SJCRH30 (cell line): ENCODE data around the gene GMDS. TPM values are rescaled to one million over a fixed set of nuclear protein-coding genes. Genes with fewer than 3 reads are reported as not detected.

ENCODE experiments used
- DNase-seq, 2 experiments: peaks; one replicate each; pipeline ENCODE4 v3.0.0-alpha.2; 2015 to 2020
- H3K27ac ChIP-seq: fragments of 250-450 bp; sonication (Bioruptor Pico); 2 replicates; pipeline ENCODE4 v1.5.1; 2020; ENCODE audit warnings: mild to moderate bottlenecking, moderate library complexity
- H3K27me3 ChIP-seq: fragments of 250-450 bp; sonication (Bioruptor Pico); 2 replicates; pipeline ENCODE4 v1.5.1; 2020; ENCODE audit warnings: mild to moderate bottlenecking, moderate library complexity
- H3K36me3 ChIP-seq: fragments of 250-450 bp; sonication (Bioruptor Pico); 2 replicates; pipeline ENCODE4 v1.5.1; 2020; ENCODE audit warnings: mild to moderate bottlenecking, moderate library complexity
- H3K4me1 ChIP-seq: fragments of 250-450 bp; sonication (Bioruptor Pico); 2 replicates; pipeline ENCODE4 v1.5.1; 2020; ENCODE audit warnings: mild to moderate bottlenecking, moderate library complexity
- H3K4me3 ChIP-seq: fragments of 250-450 bp; sonication (Bioruptor Pico); 2 replicates; pipeline ENCODE4 v1.5.1; 2020; ENCODE audit warnings: mild to moderate bottlenecking, moderate library complexity
- H3K9me3 ChIP-seq: fragments of 250-450 bp; sonication (Bioruptor Pico); replicated peaks from 2 replicates; pipeline ENCODE4 v1.5.1; 2020; ENCODE audit warnings: mild to moderate bottlenecking, moderate library complexity
- total RNA-seq: library from RNA; depleted of rRNA; stranded (reverse); fragments of >200 nt; shearing (Covaris generic); gene quantifications from 2 replicates; pipeline ENCODE4 v1.2.3, GENCODE V29; 2014

Gene GMDS
- total RNA-seq, 1 experiment from 2014 or later = 7.9 TPM

DNA sequence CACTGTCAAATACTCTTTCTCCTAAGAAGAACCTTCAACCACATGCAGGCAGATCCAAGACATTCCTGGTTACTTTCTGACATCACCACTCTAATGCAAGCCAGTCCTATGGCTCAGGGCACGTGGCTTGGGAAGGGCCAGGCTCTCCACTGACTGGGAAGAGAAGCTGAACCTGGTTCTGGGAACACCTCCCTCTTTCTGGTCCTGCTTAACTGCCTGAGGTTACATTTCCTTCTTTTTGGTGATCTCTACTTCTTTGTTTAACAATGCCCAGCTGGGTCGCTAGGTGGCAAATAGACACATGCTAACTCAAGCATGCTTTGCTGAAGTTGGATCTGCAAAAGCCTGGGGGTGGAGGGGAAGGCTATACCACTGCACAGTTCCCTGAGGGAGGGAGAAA lies 249.8 kb downstream of the GMDS start:
- no peaks in the 10 kb centered on the region for H3K36me3 ChIP-seq
- no peak overlapping the region for H3K27ac ChIP-seq
- H3K27me3 ChIP-seq = no peaks in the 10 kb centered on the region
- no peaks in the 10 kb centered on the region for H3K4me1 ChIP-seq
- no peak for DNase-seq
- H3K4me3 ChIP-seq = no peak overlapping the region
- no peaks in the 10 kb centered on the region for H3K9me3 ChIP-seq

DNA sequence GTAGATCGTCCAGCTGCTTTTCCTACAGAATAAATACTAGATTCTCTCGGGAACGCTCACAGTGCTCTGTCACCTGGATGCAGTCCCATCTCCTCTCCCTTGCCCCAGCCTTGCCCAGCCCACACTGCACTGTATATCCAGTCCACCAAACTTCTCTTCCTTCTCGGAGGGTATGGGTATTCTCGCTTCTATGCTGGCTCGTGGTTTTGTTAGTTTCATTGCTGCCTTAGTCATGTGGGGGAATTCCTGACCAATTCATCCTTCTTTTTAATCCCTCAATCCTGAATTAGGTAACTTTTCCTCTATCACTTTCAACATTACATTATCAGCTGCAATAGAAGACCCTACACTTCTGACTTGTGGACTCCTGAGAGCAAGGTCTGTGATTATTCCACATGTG lies 252.4 kb downstream of the GMDS start:
- H3K36me3 ChIP-seq = no peaks in the 10 kb centered on the region
- no peak overlapping the region for H3K27ac ChIP-seq
- no peaks in the 10 kb centered on the region for H3K4me1 ChIP-seq
- H3K9me3 ChIP-seq = no peaks in the 10 kb centered on the region
- DNase-seq = no peak
- H3K27me3 ChIP-seq = no peaks in the 10 kb centered on the region
- H3K4me3 ChIP-seq = no peak overlapping the region

DNA sequence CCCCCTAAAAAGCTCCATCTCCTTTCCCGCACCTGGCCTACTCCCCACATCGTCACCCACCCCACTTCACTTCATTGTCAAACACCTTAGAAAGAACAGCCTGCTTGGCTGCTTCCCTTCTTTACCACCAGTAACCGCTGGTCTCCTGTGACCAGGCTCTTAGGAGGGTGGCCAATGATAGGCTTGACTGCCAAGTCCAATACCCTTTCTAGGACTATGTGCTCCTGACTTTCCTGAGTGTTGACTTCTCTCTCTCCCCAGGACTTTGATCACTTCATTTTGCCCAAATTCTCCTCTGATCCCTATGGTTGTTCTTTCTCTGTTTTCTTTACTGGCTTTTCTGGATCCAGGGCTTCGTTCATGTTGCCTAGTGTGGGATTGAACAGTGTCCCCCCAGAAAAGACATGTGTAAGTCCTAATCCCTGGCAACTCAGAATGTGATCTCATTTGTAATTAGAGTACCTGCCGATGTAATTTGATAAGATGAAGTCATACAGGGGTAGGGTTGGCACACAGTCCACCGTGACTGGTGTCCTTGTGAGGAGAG lies 254.0 kb downstream of the GMDS start:
- no peak for DNase-seq
- H3K27ac ChIP-seq = no peak overlapping the region
- H3K36me3 ChIP-seq = no peaks in the 10 kb centered on the region
- no peak overlapping the region for H3K4me3 ChIP-seq
- H3K27me3 ChIP-seq = no peaks in the 10 kb centered on the region
- H3K9me3 ChIP-seq = no peaks in the 10 kb centered on the region
- H3K4me1 ChIP-seq = no peaks in the 10 kb centered on the region

DNA sequence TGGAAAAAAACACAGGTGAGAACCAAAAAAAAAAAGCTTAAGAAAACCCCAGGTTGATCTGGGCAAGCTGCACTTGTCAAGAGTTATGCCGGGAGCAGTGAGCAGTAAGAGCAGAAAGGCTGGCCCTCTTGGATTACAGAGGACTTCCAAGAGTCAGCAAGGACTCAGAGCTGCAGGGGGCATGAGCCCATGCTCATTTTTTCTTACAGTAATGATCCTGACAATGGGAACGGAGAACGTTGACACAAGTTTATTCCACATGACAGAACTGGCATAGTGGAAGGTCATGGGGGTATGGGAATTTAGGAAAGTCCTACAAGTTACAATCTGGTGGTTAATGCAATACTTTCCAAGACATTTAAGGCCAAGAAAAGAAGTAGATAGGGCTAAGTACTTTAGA lies 256.6 kb downstream of the GMDS start:
- Histone ChIP-seq H3K9me3 (no peaks in the 10 kb centered on the region), H3K36me3 (no peaks in the 10 kb centered on the region), H3K4me3 (no peak overlapping the region), H3K4me1 (no peaks in the 10 kb centered on the region), H3K27me3 (no peaks in the 10 kb centered on the region), H3K27ac (no peak overlapping the region)
- no peak for DNase-seq

- DNase-seq = no peak
- H3K27me3 ChIP-seq = no peaks in the 10 kb centered on the region
- no peaks in the 10 kb centered on the region for H3K4me1 ChIP-seq
- H3K36me3 ChIP-seq = no peaks in the 10 kb centered on the region
- H3K9me3 ChIP-seq = no peaks in the 10 kb centered on the region
- H3K27ac ChIP-seq = no peak overlapping the region
- no peak overlapping the region for H3K4me3 ChIP-seq
Measured at GRCh38 chr6:1987640-1988039, 257.8 kb downstream of the GMDS start.

- Histone ChIP-seq H3K27me3 (no peaks in the 10 kb centered on the region), H3K36me3 (no peaks in the 10 kb centered on the region), H3K4me1 (no peaks in the 10 kb centered on the region), H3K9me3 (no peaks in the 10 kb centered on the region), H3K27ac (no peak overlapping the region), H3K4me3 (no peak overlapping the region)
- peak in 1 of 2 experiments; percentile 2 for DNase-seq
Measured at GRCh38 chr6:1986454-1987243, 258.8 kb downstream of the GMDS start.

- H3K27ac ChIP-seq = no peak overlapping the region
- no peaks in the 10 kb centered on the region for H3K27me3 ChIP-seq
- no peak overlapping the region for H3K4me3 ChIP-seq
- H3K4me1 ChIP-seq = no peaks in the 10 kb centered on the region
- no peaks in the 10 kb centered on the region for H3K36me3 ChIP-seq
- no peak for DNase-seq
- H3K9me3 ChIP-seq = no peaks in the 10 kb centered on the region
Measured at GRCh38 chr6:1984346-1984994, 260.9 kb downstream of the GMDS start.

DNA sequence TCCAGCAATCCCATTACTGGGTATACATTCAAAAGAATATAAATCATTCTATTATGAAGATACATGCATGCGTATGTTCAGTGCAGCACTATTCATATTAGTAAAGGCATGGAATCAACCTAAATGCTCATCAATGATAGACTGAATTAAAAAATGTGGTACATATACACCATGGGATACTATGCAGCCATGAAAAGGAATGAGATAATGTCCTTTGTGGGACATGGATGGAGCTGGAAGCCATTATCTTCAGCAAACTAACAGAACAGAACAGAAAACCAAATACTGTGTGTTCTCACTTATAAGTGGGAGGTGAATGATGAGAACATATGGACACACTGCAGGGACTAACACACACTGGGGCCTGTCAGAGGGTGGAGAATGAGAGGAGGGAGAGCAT lies 261.6 kb downstream of the GMDS start:
- no peaks in the 10 kb centered on the region for H3K27me3 ChIP-seq
- DNase-seq = no peak
- H3K4me1 ChIP-seq = no peaks in the 10 kb centered on the region
- H3K36me3 ChIP-seq = no peaks in the 10 kb centered on the region
- H3K4me3 ChIP-seq = no peak overlapping the region
- H3K27ac ChIP-seq = no peak overlapping the region
- no peaks in the 10 kb centered on the region for H3K9me3 ChIP-seq

DNA sequence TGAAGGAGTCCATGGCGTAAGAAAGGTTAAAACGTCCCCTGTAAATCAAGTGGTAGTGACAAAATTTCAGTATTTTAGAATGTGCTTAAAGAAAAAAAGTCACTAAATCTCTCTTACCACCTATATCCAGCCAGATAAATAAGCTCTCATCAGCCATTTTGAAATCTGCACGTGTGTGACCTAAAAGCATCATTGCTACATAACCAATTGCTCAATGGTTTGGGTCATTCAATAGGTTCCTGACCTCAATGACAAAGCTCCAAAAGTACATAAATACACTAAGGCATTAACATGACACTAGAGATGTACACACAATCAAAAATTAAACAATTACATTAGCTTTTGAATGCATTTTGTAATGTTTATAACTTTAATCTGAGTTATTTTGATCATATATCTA lies 272.4 kb downstream of the GMDS start:
- no peaks in the 10 kb centered on the region for H3K36me3 ChIP-seq
- no peak overlapping the region for H3K27ac ChIP-seq
- no peaks in the 10 kb centered on the region for H3K27me3 ChIP-seq
- no peak overlapping the region for H3K4me3 ChIP-seq
- DNase-seq = no peak
- no peaks in the 10 kb centered on the region for H3K9me3 ChIP-seq
- peaks cover 9% of the 10 kb centered on the region for H3K4me1 ChIP-seq

GRCh38 chr6:1971612-1972011 lies 273.8 kb downstream of the GMDS start:
- H3K9me3 ChIP-seq = no peaks in the 10 kb centered on the region
- H3K4me3 ChIP-seq = no peak overlapping the region
- no peaks in the 10 kb centered on the region for H3K36me3 ChIP-seq
- peaks cover 9% of the 10 kb centered on the region for H3K4me1 ChIP-seq
- no peak overlapping the region for H3K27ac ChIP-seq
- H3K27me3 ChIP-seq = no peaks in the 10 kb centered on the region
- no peak for DNase-seq

DNA sequence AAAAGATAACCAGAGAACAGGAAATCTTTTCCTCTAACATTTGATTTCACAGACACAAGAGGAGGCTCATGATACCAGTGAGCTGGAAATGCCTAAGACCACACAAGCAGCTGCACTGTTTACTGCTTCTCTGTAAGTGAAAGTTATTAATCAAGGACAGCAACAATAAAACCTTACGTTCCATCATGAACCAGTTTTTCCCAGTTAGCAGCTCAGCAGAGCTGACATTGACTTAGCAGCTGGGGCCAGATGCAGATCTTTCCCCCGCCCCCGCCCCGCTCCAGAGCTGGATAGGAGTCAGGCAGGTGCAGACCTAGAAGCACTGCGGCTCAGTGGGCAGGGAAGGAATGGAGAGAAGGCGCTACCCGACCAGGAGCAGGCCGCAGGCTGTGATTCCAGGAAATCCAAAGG lies 275.2 kb downstream of the GMDS start:
- no peak overlapping the region for H3K4me3 ChIP-seq
- no peaks in the 10 kb centered on the region for H3K36me3 ChIP-seq
- peaks cover 9% of the 10 kb centered on the region for H3K4me1 ChIP-seq
- no peak overlapping the region for H3K27ac ChIP-seq
- peak; percentile 29 to 54 for DNase-seq
- no peaks in the 10 kb centered on the region for H3K9me3 ChIP-seq
- no peaks in the 10 kb centered on the region for H3K27me3 ChIP-seq

DNA sequence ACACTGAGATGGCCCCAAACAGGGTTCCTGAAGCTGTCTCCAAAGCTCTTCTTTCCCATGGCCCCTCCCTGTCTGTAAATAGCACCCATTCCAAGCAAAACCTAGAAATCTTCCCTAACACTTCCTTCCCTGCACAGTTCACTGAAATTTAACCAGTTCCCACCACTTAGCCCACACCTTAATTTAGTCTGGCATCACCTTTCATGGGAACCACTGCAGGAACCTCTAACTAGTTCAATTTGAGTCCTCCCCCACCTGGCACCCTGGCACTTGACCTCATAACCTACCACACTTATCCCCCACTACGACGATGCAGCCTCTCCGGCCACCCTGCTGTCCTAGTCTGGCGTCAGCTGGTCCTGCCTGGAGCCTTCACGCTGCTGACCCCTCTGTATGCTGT lies 278.7 kb downstream of the GMDS start:
- H3K36me3 ChIP-seq = no peaks in the 10 kb centered on the region

DNA sequence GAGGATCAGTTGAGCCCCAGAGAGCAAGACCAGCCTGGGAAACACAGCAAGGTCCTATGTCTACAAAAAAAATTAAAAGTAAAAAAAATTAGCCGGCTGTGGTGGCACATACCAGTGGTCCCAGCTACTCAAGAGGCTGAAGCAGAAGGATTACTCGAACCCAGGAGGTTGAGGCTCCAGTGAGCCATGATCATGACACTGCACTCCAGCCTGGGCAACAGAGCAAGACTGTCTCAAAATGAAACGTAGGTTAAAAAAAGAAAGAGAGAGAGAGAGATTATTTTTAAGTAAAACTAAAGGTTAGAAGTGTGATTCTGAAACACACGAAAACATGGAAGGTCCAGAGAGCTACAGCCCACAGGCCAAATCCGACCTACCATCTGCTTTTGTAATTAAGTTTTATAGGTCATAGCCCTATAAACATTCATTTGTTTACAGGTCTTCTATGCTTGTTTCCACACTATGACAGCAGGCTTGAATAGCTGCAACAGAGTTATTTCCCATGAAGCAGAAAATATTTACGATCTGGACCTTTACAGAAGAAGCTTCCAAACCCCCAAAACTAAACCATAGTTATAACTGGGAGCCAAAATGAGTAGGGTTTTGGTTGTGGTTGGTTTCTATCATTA lies 279.7 kb downstream of the GMDS start:
- H3K27me3 ChIP-seq = no peaks in the 10 kb centered on the region
- DNase-seq = no peak
- no peaks in the 10 kb centered on the region for H3K9me3 ChIP-seq
- peaks cover 9% of the 10 kb centered on the region for H3K4me1 ChIP-seq
- no peak overlapping the region for H3K27ac ChIP-seq
- H3K4me3 ChIP-seq = no peak overlapping the region
- H3K36me3 ChIP-seq = no peaks in the 10 kb centered on the region

More for the DNA sequence above, 278.7 kb downstream of the GMDS start:
- Histone ChIP-seq H3K27ac (no peak overlapping the region), H3K9me3 (no peaks in the 10 kb centered on the region), H3K4me3 (no peak overlapping the region), H3K27me3 (no peaks in the 10 kb centered on the region), H3K4me1 (peaks cover 9% of the 10 kb centered on the region)
- no peak for DNase-seq

DNA sequence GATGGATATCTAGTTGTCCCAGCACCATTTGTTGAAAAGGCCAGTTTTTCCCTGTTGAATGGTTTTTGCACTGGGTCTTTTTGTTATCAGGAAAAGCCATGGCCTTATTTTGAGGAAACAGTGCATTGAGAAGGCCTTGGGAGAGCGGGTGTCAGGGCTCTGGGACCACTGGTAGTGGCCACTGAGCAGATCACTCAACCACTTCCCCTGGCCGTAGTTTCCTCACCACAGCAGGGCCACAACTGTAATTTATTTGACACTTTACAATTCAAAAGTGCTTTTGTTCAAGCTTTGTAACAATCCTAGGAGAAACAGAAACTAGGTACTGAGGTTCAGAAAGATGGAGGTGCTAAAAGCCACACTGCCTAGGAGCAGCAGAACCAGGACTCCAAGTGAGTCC lies 281.8 kb downstream of the GMDS start:
- Histone ChIP-seq H3K4me1 (no peaks in the 10 kb centered on the region), H3K36me3 (no peaks in the 10 kb centered on the region), H3K27me3 (no peaks in the 10 kb centered on the region), H3K27ac (no peak overlapping the region), H3K9me3 (no peaks in the 10 kb centered on the region), H3K4me3 (no peak overlapping the region)
- DNase-seq = no peak

DNA sequence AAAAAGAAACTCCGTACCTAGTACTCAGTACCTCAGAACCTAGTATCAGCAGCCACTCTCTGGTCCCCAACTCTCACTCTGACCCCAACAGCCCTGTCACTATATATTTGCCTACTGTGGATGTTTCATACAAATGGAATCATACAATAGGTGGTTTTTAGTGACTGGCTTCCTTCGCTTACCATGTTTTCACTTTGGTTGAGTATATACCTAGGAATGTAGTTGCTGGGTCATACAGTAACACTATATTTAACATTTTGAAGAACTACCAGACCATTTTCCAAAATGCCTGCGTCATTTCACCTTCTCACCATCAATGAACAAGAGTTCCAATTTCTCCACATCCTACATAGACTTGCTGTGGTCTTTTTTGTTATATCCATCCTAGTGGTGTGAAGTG lies 283.2 kb downstream of the GMDS start:
- Histone ChIP-seq H3K36me3 (no peaks in the 10 kb centered on the region), H3K27me3 (no peaks in the 10 kb centered on the region), H3K4me3 (no peak overlapping the region), H3K4me1 (no peaks in the 10 kb centered on the region), H3K9me3 (no peaks in the 10 kb centered on the region), H3K27ac (no peak overlapping the region)
- DNase-seq = no peak
